GM19467 (cell line): ENCODE results near the gene DLL3.

Experiments used
- ATAC-seq: cut with Tn5 transposase; IDR thresholded peaks from one replicate; pipeline ENCODE4 v1.9.1; 2021; ENCODE audit warnings: mild to moderate bottlenecking, moderate library complexity; ENCODE audit not compliant: unreplicated experiment

Gene DLL3

GRCh38 chr19:39481676-39482075, 17.1 kb upstream of the DLL3 start:
- ATAC-seq: no peak

- no peak for ATAC-seq
Measured at GRCh38 chr19:39483141-39483540, 15.6 kb upstream of the DLL3 start.

DNA sequence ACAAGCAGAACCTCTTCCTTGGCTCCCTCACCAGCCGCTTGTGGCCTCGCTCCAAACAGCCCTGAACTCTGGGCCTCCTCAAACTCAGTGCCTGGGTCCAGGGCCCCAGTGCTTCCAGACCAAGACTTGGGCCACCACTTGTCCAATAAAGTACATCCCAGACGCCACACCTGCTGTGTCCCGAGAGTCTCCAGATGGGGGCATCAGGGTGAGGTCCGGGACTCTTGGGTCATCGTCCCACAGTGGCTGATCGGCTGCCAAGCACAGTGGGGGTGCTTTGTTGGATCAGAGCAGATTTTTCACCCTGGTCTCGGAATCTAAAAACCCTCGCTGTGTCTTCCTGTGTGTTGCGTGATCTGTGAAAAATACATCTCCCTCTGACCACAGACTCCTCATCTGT, 9.0 kb upstream of the DLL3 start:
- ATAC-seq: no peak

- no peak for ATAC-seq
Measured at GRCh38 chr19:39492225-39492624, 6.5 kb upstream of the DLL3 start.

GRCh38 chr19:39492788-39493187, 6.0 kb upstream of the DLL3 start:
- no peak for ATAC-seq

GRCh38 chr19:39494661-39495060, 4.1 kb upstream of the DLL3 start:
- ATAC-seq: no peak

DNA sequence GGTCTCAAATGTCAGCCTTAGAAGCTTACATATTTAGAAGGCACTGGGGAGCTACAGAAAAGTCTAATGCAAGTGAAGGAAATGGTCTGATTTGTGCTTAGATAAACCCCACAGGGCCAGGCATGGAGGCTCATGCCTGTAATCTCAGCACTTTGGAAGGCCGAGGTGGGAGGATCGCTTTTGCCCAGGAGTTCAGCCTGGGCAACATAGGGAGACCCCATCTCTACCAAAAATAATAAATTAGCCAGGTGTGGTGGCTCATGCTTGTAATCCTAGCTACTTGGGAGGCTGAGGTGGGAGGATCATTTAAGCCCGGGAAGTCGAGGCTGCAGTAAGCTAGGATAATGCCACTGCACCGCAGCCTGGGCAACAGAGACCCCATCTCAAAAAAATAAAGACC, 2.7 kb upstream of the DLL3 start:
- no peak for ATAC-seq

DNA sequence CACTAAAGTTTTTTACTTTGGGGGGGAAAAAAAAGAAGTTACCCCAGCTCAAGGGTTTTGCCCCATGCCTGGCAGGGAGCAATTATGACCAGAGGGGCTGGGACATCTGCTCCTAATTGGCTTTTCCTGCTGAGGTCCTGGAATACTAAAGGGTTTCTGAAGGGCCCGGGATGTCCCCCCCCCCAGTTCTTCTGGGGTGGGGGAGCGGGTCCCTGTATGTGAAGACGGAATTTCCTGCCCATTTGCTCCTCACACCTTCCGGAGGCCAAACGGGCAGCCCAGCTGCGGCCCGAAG, 1.1 kb upstream of the DLL3 start:
- ATAC-seq: no peak

DNA sequence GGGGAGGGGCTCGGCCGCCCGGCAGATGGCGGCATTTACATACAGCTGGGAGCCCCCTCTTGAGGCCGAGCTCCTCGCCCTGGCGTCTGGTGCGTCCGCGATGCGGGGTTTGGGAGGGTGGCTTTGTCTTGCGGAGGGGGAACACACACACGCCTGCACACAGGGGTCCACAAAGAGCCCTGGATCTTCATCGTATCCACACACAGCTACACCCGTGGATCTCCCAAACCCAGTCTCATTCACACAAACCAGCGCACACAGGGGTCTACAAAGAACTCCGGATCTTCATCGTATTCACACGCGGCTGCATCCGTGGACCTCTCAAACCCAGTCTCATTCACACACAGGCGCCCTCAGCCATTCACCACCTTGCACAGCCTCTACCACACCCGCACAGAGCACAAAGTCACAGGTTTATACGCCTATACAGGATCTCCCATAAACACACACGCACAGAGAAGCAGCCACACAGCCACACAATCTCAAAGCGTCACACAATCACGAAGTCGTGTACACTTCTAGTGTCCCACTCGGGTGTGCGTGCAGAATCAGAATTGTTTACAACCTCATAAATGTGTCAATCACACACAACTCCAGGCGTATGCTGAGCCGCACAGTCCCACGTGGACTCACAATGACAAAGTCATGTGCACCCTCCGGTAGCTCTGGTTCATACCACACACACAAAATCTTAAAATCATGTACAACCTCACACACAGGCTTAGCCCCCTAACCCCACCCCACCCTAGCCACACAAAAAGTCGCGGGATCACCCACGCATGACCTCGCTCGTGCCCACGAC, 550 bp upstream of the DLL3 start:
- ATAC-seq: no peak

GRCh38 chr19:39499932-39500331, 1.2 kb downstream of the DLL3 start:
- no peak for ATAC-seq

- no peak for ATAC-seq
Measured at GRCh38 chr19:39500543-39500942, 1.8 kb downstream of the DLL3 start.

DNA sequence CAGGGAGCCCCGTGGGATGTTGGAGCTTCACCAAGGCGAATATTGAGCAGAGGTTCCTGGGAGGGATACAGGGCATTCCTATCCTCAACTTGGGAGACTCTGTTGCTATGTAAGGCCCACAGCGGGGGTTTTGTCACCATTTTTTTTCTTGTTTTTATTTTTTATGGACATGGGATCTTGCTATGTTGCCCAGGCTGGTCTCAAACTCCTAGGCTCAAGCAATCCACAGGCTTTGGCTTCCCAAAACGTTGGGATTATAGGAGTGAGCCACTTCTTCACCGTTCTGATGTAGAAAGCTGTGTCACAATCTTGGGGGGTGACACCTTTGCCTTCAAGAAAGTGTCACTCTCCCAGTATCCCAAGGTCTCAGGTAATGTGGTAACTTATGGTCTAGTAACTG, 2.6 kb downstream of the DLL3 start:
- no peak for ATAC-seq

- no peak for ATAC-seq
Measured at GRCh38 chr19:39502640-39503417, 4.1 kb downstream of the DLL3 start.

GRCh38 chr19:39506598-39506943, 7.8 kb downstream of the DLL3 start:
- no peak for ATAC-seq

DNA sequence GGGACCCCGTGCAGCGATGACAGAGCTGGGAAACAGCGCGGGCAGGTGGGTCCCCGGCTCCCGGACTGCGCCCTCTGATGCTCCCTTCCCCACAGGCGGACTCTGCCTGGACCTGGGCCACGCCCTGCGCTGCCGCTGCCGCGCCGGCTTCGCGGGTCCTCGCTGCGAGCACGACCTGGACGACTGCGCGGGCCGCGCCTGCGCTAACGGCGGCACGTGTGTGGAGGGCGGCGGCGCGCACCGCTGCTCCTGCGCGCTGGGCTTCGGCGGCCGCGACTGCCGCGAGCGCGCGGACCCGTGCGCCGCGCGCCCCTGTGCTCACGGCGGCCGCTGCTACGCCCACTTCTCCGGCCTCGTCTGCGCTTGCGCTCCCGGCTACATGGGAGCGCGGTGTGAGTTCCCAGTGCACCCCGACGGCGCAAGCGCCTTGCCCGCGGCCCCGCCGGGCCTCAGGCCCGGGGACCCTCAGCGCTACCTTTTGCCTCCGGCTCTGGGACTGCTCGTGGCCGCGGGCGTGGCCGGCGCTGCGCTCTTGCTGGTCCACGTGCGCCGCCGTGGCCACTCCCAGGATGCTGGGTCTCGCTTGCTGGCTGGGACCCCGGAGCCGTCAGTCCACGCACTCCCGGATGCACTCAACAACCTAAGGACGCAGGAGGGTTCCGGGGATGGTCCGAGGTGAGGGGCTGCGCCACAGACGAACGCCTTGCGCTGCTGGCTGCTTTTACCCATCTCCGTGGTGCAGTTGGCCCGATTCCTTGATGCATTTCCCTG, 8.4 kb downstream of the DLL3 start:
- ATAC-seq: no peak

DNA sequence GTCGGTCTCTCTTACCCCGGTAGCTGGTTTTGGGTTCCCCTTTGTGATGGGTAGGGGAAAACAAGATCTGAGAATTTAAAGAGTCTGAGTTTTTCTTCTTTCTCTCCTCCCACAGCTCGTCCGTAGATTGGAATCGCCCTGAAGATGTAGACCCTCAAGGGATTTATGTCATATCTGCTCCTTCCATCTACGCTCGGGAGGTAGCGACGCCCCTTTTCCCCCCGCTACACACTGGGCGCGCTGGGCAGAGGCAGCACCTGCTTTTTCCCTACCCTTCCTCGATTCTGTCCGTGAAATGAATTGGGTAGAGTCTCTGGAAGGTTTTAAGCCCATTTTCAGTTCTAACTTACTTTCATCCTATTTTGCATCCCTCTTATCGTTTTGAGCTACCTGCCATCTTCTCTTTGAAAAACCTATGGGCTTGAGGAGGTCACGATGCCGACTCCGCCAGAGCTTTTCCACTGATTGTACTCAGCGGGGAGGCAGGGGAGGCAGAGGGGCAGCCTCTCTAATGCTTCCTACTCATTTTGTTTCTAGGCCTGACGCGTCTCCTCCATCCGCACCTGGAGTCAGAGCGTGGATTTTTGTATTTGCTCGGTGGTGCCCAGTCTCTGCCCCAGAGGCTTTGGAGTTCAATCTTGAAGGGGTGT, 9.1 kb downstream of the DLL3 start:
- no peak for ATAC-seq

DNA sequence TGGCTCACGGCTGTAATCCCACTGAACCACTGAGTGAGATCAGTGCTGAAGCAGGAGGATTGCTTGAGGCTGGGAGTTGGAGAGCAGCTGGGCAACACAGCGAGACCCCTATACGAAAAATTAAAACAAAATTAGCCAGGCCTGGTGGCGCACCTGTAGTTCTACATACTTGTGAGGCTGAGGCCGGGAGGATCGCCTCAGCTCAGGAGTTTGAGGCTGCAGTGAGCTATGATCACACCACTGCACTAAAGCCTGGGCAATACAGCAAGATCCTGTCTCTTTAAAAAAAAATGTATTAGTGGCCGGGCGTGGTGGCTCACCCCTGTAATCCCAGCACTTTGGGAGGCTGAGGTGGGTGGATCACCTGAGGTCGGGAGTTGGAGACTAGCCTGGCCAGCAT, 9.9 kb downstream of the DLL3 start:
- ATAC-seq: no peak

GRCh38 chr19:39509233-39509632, 10.5 kb downstream of the DLL3 start:
- no peak for ATAC-seq

DNA sequence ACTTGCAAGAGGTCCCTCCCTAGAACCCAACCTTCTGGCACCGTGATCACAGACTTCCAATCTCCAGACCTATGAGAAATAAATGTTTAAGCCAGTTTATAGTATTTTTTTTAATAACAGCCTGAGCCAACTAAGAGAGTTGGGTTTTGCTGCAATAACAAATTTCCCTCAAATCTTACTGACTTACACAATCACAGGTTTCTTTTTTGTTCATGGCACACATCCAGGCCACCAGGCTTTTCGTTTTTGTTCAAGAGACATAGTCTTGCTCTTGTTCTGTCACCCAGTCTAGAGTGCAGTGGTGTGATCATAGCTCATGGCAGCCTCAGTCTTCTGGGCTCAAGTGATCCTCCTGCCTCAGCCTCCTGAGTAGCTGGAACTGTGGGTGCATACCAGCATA, 14.2 kb downstream of the DLL3 start:
- ATAC-seq: no peak

GRCh38 chr19:39514840-39515550, 16.2 kb downstream of the DLL3 start, which contains the start of gene SELENOV:
Gene SELENOV (plus strand): TSS chr19:39515139. CDS start chr19:39515213, 74 bp downstream.
- no peak for ATAC-seq
